Neutrophil (primary cell): ENCODE results near the gene PRKG1.

ENCODE experiments used
- H3K27ac ChIP-seq: fragments of 200-600 bp; sonication (generic); 2 replicates; pipeline ENCODE4 v1.5.1; 2016; ENCODE audit warnings: mild to moderate bottlenecking, moderate library complexity
- H3K27me3 ChIP-seq: fragments of 200-600 bp; sonication (generic); 2 replicates; pipeline ENCODE4 v1.6.0; 2016; ENCODE audit warnings: mild to moderate bottlenecking
- H3K36me3 ChIP-seq: fragments of 200-600 bp; sonication (generic); 2 replicates; pipeline ENCODE4 v1.5.1; 2017
- H3K4me1 ChIP-seq, 2 experiments: fragments of 200-600 bp in 1 of 2; sonication (generic) in 1 of 2; 1 replicate in 1 of 2; 2 replicates in 1 of 2; pipeline versions ENCODE4 v1.5.1 to v1.6.1; 2013 to 2016; ENCODE audit warnings: low read depth in 1 of 2, low read length in 1 of 2, mild to moderate bottlenecking in 1 of 2, moderate library complexity in 1 of 2; ENCODE audit not compliant: control insufficient read depth in 1 of 2, insufficient read depth in 1 of 2
- H3K4me3 ChIP-seq, 2 experiments: fragments of 200-600 bp in 1 of 2; sonication (generic) in 1 of 2; 1 replicate in 1 of 2; 2 replicates in 1 of 2; pipeline ENCODE4 v1.5.1; 2013 to 2016; ENCODE audit warnings: low read depth in 1 of 2, low read length in 1 of 2, mild to moderate bottlenecking in 1 of 2, moderate library complexity in 1 of 2
- H3K9me3 ChIP-seq: fragments of 200-600 bp; sonication (generic); 2 replicates; pipeline ENCODE4 v1.5.1; 2016
- CTCF ChIP-seq: fragments of 200-600 bp; sonication (generic); IDR thresholded peaks from 2 replicates; pipeline ENCODE4 v1.5.1; 2016; ENCODE audit warnings: antibody characterized with exemption

PRKG1 gene

DNA sequence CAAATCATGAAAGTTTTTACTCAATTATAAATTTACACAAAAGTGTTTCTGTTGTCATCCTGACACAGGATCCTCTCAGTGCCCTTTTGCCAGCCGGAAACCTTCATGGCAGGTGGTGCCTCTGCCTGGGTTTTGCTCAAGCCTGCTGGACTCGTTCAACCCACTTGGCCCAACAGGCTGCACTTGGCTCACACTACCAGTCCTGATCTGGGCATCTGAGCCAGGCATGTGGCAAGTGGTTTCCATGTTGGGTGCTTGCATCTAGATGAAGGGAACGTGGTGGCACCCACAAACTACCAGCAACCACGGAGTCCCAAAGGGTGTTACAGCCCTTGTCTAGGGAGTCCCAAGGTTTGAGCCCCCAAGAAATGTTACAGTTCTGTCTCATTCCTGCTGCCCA is 787.4 kb downstream of the PRKG1 start:
- H3K27ac ChIP-seq, result no peak overlapping the region
- H3K9me3 ChIP-seq, result no peaks in the 10 kb centered on the region
- no peak for TF ChIP-seq CTCF
- no peak overlapping the region for H3K4me3 ChIP-seq
- no peaks in the 10 kb centered on the region for H3K36me3 ChIP-seq
- no peaks in the 10 kb centered on the region for H3K4me1 ChIP-seq
- no peaks in the 10 kb centered on the region for H3K27me3 ChIP-seq

GRCh38 chr10:51862149-51862548 is 787.9 kb downstream of the PRKG1 start:
- Histone ChIP-seq H3K4me3 (no peak overlapping the region), H3K9me3 (no peaks in the 10 kb centered on the region), H3K4me1 (no peaks in the 10 kb centered on the region), H3K36me3 (no peaks in the 10 kb centered on the region), H3K27me3 (no peaks in the 10 kb centered on the region), H3K27ac (no peak overlapping the region)
- TF ChIP-seq CTCF, result no peak

DNA sequence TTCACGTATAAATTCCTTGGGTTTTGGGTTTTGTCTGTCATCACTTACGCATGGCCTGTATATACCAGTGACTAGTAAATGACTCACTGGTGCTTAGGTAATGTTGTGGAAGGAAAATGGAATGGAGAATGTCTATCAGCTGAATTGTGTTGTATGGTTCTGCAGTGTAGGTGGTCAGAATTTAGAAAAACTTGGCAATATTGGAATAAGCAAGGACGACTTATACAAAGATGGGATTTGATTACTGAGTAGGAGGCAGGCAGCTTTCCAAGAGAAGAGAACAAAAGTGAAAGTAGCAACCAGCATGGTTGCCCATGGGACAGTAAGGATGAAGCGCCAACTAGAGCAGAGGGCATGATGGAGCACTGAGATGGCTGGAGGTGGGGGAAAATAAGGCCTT is 793.7 kb downstream of the PRKG1 start:
- H3K9me3 ChIP-seq, result no peaks in the 10 kb centered on the region

DNA sequence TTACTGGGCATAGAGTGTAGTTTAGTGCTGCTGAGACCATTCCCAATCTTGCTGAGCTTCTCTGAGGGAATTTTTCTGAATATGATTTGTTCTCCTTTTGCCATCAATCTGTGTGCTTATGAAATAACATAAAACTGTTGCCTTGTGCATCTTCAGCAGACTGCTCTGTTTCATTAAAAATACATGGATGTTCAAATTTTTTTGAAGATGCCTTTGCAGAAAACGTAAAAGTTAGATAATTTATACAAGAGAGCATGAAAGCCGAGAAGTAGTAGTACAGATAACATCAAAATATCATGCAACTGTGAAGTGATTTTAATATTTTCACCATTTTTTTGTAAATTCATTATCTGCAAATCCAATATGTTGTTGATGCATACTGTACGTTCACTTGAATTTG is 799.8 kb downstream of the PRKG1 start:
- Histone ChIP-seq H3K27ac (no peak overlapping the region), H3K9me3 (no peaks in the 10 kb centered on the region), H3K36me3 (no peaks in the 10 kb centered on the region)

More for the DNA sequence above, 793.7 kb downstream of the PRKG1 start:
- Histone ChIP-seq H3K4me1 (no peaks in the 10 kb centered on the region), H3K36me3 (no peaks in the 10 kb centered on the region), H3K4me3 (no peak overlapping the region), H3K27ac (no peak overlapping the region), H3K27me3 (no peaks in the 10 kb centered on the region)
- no peak for TF ChIP-seq CTCF

DNA sequence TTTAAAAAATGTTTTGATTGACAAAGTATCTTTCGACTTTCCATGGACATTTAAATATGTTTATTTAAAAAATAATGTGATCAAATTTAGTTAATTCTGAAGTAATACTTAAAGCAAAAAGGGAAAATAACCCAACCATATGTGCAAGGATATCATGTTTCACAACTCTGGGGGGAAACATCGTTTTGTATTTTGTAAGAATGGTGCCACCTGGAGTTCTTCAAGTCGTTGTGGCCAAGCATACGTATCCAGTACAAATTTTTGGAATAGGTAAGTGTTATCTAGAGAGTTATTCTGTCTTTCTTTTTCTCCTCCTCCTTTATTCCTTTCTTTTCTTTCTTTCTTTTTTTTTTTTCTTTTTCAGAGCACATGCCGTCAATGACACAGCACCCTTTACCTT is 801.3 kb downstream of the PRKG1 start:
- Histone ChIP-seq H3K27me3 (no peaks in the 10 kb centered on the region), H3K9me3 (no peaks in the 10 kb centered on the region), H3K36me3 (no peaks in the 10 kb centered on the region), H3K27ac (no peak overlapping the region), H3K4me1 (no peaks in the 10 kb centered on the region), H3K4me3 (no peak overlapping the region)
- no peak for TF ChIP-seq CTCF

More for the DNA sequence above, 799.8 kb downstream of the PRKG1 start:
- no peak overlapping the region for H3K4me3 ChIP-seq
- TF ChIP-seq CTCF, result no peak
- H3K4me1 ChIP-seq, result no peaks in the 10 kb centered on the region
- no peaks in the 10 kb centered on the region for H3K27me3 ChIP-seq

- H3K9me3 ChIP-seq, result no peaks in the 10 kb centered on the region
- no peak overlapping the region for H3K4me3 ChIP-seq
- H3K27me3 ChIP-seq, result no peaks in the 10 kb centered on the region
- H3K4me1 ChIP-seq, result no peaks in the 10 kb centered on the region
- H3K27ac ChIP-seq, result no peak overlapping the region
- no peaks in the 10 kb centered on the region for H3K36me3 ChIP-seq
- TF ChIP-seq CTCF, result no peak
Measured at GRCh38 chr10:51876503-51876902, 802.2 kb downstream of the PRKG1 start.
